Natural killer cell (primary cell): ENCODE measurements around the gene RREB1. TPM values are rescaled to one million over a fixed set of nuclear protein-coding genes. Genes with fewer than 3 reads are reported as not detected.

Source experiments
- ATAC-seq, 3 donors: fragments of 150-1000 bp in 2 of 3; fragments of 200-7000 bp in 1 of 3; cut with Tn5 transposase; 1 replicate in 1 of 3; 2 replicates in 2 of 3; pipeline ENCODE4 v1.10.0; 2021; ENCODE audit warnings: mild to moderate bottlenecking in 2 of 3, moderate library complexity in 2 of 3
- DNase-seq, 2 donors: peaks; one replicate each; pipeline versions ENCODE4 v3.0.0 to v3.0.0-alpha.2; 2013 to 2021; ENCODE audit warnings: mixed read lengths in 1 of 2
- H3K27ac ChIP-seq: one replicate; pipeline ENCODE4 v1.5.1; 2013; ENCODE audit warnings: mild to moderate bottlenecking, low read length
- H3K27me3 ChIP-seq: one replicate; pipeline ENCODE4 v1.6.1; 2013; ENCODE audit warnings: low read length; ENCODE audit not compliant: control insufficient read depth, insufficient read depth
- H3K36me3 ChIP-seq: one replicate; pipeline ENCODE4 v1.6.1; 2013; ENCODE audit warnings: low read length; ENCODE audit not compliant: control insufficient read depth, insufficient read depth
- H3K4me1 ChIP-seq: one replicate; pipeline ENCODE4 v1.6.1; 2013; ENCODE audit warnings: low read length; ENCODE audit not compliant: control insufficient read depth, insufficient read depth
- H3K4me3 ChIP-seq: one replicate; pipeline ENCODE4 v1.5.1; 2013; ENCODE audit warnings: low read length
- H3K9me3 ChIP-seq: one replicate; pipeline ENCODE4 v1.6.1; 2013; ENCODE audit warnings: low read length; ENCODE audit not compliant: control insufficient read depth, insufficient read depth
- H3K27ac Mint-ChIP-seq, 2 donors: one replicate each; pipeline ENCODE4 v1.8.0; 2022; ENCODE audit warnings: mild to moderate bottlenecking in 2 of 2, mixed read lengths in 2 of 2, moderate library complexity in 1 of 2
- H3K27me3 Mint-ChIP-seq, 2 donors: one replicate each; pipeline ENCODE4 v1.8.0; 2022; ENCODE audit warnings: low read depth in 2 of 2, mixed read lengths in 2 of 2
- H3K36me3 Mint-ChIP-seq: one replicate; pipeline ENCODE4 v1.8.0; 2022; ENCODE audit warnings: mixed read lengths
- H3K4me1 Mint-ChIP-seq, 2 donors: one replicate each; pipeline ENCODE4 v1.8.0; 2022; ENCODE audit warnings: mixed read lengths in 2 of 2
- H3K4me3 Mint-ChIP-seq: one replicate; pipeline ENCODE4 v1.8.0; 2022; ENCODE audit warnings: mild to moderate bottlenecking, moderate library complexity, mixed read lengths
- H3K9me3 Mint-ChIP-seq, 2 donors: one replicate each; pipeline ENCODE4 v1.8.0; 2022; ENCODE audit warnings: mixed read lengths in 2 of 2
- WGBS: methylation state at CpG from one replicate; pipeline ENCODE4 v1.1.7; 2013; ENCODE audit warnings: missing lambda C conversion rate; ENCODE audit not compliant: insufficient coverage; 5-methylcytosine and 5-hydroxymethylcytosine counted together
- intact Hi-C: fragments of 100-400 bp; cut with micrococcal nuclease; formaldehyde crosslinking; loops from one replicate; pipeline ENCODE4 v1.14.2; 2022
- total RNA-seq, 4 donors: library from RNA; stranded (reverse); fragments of 120-200 nt in 1 of 4; gene quantifications; one replicate each; pipeline versions ENCODE4 v1.2.3 to v1.2.4, GENCODE V29; 2013 to 2022
- TF ChIP-seq, protein P1 (sequence below): fragments of 200-600 bp; IDR thresholded peaks from one replicate; pipeline ENCODE4 v1.8.0; 2022; ENCODE audit warnings: antibody characterized with exemption

Gene RREB1
- 10 to 100 TPM; 42.2 to 51.8 (median 44.0) TPM for total RNA-seq
- 32.4 TPM for total RNA-seq (2013)

DNA sequence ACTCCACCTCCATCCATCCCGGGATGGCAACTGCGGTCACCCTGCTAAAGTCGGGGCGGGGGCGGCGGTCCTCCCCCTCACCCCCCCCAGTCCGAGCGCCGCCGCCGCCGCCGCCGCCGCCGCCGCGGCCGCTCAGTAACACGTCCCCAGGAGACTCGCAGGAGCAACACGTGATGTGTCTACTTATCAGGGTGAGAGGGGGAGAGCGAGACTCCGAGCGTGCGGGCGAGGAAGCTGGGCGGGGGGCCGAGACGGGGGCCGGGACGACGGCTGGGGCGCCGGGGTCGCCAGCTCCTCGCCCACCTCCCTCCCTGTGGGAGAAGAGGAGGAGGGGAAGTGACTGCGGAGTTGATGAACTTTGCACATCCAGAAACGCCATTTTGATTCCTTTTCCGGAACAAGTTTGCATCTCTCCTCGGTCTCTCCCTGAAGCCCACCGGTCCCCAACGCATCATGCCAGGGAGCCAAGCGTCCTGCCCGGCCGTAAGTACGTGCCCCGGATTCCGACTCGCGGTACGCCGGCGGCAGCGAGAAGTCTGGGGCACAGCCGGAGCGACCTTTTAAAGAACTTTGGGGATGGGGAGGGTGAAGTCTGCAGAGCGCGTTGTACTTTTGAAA is at the start of gene RREB1:
Gene RREB1, plus strand, starts transcription at position 384 of the 618 bp plus-strand sequence. CDS start 73,951 bp downstream, outside the sequence.
- peak within 1 kb of the TSS; percentile 76 for H3K27ac ChIP-seq
- TF ChIP-seq, protein P1, sequence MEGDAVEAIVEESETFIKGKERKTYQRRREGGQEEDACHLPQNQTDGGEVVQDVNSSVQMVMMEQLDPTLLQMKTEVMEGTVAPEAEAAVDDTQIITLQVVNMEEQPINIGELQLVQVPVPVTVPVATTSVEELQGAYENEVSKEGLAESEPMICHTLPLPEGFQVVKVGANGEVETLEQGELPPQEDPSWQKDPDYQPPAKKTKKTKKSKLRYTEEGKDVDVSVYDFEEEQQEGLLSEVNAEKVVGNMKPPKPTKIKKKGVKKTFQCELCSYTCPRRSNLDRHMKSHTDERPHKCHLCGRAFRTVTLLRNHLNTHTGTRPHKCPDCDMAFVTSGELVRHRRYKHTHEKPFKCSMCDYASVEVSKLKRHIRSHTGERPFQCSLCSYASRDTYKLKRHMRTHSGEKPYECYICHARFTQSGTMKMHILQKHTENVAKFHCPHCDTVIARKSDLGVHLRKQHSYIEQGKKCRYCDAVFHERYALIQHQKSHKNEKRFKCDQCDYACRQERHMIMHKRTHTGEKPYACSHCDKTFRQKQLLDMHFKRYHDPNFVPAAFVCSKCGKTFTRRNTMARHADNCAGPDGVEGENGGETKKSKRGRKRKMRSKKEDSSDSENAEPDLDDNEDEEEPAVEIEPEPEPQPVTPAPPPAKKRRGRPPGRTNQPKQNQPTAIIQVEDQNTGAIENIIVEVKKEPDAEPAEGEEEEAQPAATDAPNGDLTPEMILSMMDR, result no peak

DNA sequence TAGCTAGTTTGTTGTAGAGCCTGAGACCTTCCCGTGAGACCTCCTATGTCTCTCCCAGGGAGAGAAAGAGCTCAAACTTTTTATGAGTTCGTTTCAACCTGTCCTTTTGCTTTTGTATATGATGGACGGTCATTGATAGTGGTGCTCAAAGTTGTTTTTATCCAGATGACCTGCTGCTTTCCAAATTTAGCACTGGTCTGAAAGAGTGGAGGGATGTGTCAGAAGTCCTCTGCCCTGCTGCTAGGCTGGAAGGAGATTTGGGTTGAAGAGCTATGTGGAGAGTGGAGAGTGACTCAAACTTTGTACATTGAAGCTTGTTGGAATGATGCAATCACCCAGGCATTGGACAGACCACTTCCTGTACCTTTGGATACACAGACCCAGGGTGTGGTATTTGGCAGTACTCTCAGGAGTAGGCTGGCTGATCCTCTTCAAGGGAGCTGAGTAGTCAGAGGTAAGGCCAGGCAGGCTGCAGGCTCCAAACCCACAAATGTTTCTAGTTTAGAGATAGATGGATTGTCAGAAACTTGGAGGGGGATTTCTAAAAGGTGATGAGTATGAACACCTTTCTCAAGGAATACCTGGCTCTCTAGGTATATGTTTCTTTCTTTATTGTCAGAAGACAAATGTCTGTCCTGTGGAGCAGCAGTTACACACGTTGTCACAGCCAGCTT is 49.4 kb upstream of the RREB1 start:
- no peaks in the 10 kb centered on the region for H3K27me3 ChIP-seq
- no peak overlapping the region for H3K4me3 Mint-ChIP-seq
- no peak overlapping the region for H3K27ac ChIP-seq

More for the DNA sequence above, at the start of gene RREB1:
- H3K36me3 ChIP-seq, result no peaks in the 10 kb centered on the region
- no peaks in the 10 kb centered on the region for H3K9me3 ChIP-seq
- H3K9me3 Mint-ChIP-seq, result no peaks in the 10 kb centered on the region
- peak; percentile 62 to 79 (median 76) for ATAC-seq
- peak within 1 kb of the TSS; percentile 84 to 94 for H3K27ac Mint-ChIP-seq
- no peaks in the 10 kb centered on the region for H3K36me3 Mint-ChIP-seq
- no peaks in the 10 kb centered on the region for H3K27me3 Mint-ChIP-seq
- intact Hi-C loops, result loop anchor here (2.0 kb wide), 2 partner anchors 21 to 39 kb away; no protein-coding TSS in a partner anchor
- H3K4me1 ChIP-seq, result peaks cover 17% of the 10 kb centered on the region
- H3K27me3 ChIP-seq, result no peaks in the 10 kb centered on the region
- WGBS, result under 1% methylated on average over 59 of the region's 59 CpGs
- peaks cover 32 to 36% of the 10 kb centered on the region in 2 donors for H3K4me1 Mint-ChIP-seq
- H3K4me3 ChIP-seq, result peak within 1 kb of the TSS; percentile 79
- peak; percentile 50 to 77 for DNase-seq
- H3K4me3 Mint-ChIP-seq, result peak within 1 kb of the TSS; percentile 92

DNA sequence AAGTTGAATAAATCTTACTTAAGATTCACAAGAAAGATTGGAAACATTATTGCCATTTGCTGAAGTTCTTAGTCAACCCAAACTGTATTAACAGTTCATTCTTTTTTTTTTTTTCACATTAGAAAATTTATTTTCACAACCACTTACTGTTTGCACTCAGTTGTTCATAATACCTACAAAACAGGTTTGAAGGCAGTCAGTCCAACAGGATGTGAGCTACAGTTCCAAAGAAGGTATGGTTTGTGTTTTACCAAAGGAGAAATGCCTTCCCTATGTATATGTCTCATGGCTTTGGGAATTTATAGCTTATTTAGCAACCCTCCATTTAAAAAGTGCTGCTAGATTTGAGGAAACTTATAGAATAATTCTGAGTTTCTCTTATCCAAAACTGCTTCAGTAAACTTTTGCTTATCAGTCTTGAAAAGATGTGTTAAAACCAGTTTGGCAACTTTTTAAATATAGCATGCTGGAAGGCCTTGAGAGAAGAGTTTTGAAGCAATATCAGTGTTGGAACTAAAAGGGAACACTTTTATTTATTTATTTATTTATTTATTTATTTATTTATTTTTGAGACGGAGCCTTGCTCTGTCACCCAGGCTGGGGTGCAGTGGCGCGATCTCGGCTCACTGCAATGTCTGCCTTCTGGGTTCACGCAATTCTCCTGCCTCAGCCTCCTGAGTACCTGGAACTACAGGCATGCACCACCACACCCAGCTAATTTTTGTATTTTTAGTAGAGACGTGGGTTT is 46.8 kb upstream of the RREB1 start:
- Mint-ChIP-seq H3K4me1 (no peaks in the 10 kb centered on the region), H3K9me3 (no peaks in the 10 kb centered on the region), H3K4me3 (no peak overlapping the region), H3K27ac (no peak overlapping the region), H3K27me3 (no peaks in the 10 kb centered on the region), H3K36me3 (no peaks in the 10 kb centered on the region)
- intact Hi-C loops, result no loop called here
- DNase-seq (no peak), ATAC-seq (no peak)
- no peak overlapping the region for H3K4me3 ChIP-seq
- H3K4me1 ChIP-seq, result no peaks in the 10 kb centered on the region
- 95% methylated on average over 6 of the region's 6 CpGs for WGBS
- TF ChIP-seq, protein P1, result no peak
- no peaks in the 10 kb centered on the region for H3K27me3 ChIP-seq
- no peaks in the 10 kb centered on the region for H3K36me3 ChIP-seq
- no peak overlapping the region for H3K27ac ChIP-seq
- no peaks in the 10 kb centered on the region for H3K9me3 ChIP-seq

More for the DNA sequence above, 49.4 kb upstream of the RREB1 start:
- no peaks in the 10 kb centered on the region for H3K9me3 Mint-ChIP-seq
- Histone ChIP-seq H3K9me3 (no peaks in the 10 kb centered on the region), H3K4me3 (no peak overlapping the region), H3K36me3 (no peaks in the 10 kb centered on the region), H3K4me1 (no peaks in the 10 kb centered on the region)
- H3K36me3 Mint-ChIP-seq, result no peaks in the 10 kb centered on the region
- intact Hi-C loops, result no loop called here
- TF ChIP-seq, protein P1, result no peak
- no peaks in the 10 kb centered on the region for H3K27me3 Mint-ChIP-seq
- no peak overlapping the region for H3K27ac Mint-ChIP-seq
- 89% methylated on average over 4 of the region's 4 CpGs for WGBS
- H3K4me1 Mint-ChIP-seq, result no peaks in the 10 kb centered on the region
- ATAC-seq, result peak in 1 of 3 donors; percentile 21
- DNase-seq, result no peak
